GM19438 (cell line): ENCODE results near the gene ZBTB1.
A peak's percentile ranks its signal among the peaks of the same experiment; 100 is the strongest.
"Not testable (repeated sequence)": the region's sequence is repeated elsewhere in the genome, so short reads cannot be mapped to it uniquely, and the experiment has no call there.

Source experiments
- ATAC-seq: cut with Tn5 transposase; IDR thresholded peaks from one replicate; pipeline ENCODE4 v1.9.1; 2021; ENCODE audit warnings: low read depth; ENCODE audit not compliant: unreplicated experiment

ZBTB1 gene

DNA sequence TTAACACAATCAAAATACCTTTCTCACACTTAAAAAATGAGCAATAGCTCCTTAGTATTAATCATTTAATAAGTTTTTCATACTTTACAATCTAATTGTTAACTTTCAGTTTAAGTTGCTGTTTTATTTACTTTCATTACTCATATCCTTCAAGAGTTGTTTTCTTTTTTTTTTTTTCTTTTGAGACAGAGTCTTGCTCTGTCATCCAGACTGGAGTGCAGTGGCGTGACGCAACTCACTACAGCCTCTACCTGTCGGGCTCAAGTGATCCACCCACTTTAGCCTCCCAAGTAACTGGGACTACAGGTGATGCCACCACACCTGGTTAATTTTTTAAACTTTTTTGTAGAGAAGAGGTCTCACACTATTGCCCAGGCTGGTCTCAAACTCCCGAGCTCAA, 16.1 kb downstream of the ZBTB1 start:
- no peak for ATAC-seq

- no peak for ATAC-seq
Measured at GRCh38 chr14:64522591-64523355, 18.2 kb downstream of the ZBTB1 start.

DNA sequence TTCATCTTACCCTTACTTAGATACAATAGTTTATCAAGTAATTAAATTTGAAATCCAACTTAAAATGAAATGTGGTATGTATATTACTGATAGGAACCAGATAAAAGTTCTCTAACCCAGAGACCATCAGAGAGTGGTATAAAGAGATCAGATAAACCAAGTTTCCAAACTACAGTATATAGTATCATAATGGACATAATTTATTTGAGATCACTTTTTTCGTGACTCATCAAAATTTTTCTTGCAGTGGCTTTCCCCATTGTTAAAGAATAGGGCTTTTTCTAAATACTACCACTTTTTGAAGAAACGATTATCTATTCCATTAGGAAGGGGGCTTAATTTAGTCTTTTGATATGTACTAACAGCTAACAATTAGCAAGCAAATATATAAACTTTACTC, 20.8 kb downstream of the ZBTB1 start:
- no peak for ATAC-seq

DNA sequence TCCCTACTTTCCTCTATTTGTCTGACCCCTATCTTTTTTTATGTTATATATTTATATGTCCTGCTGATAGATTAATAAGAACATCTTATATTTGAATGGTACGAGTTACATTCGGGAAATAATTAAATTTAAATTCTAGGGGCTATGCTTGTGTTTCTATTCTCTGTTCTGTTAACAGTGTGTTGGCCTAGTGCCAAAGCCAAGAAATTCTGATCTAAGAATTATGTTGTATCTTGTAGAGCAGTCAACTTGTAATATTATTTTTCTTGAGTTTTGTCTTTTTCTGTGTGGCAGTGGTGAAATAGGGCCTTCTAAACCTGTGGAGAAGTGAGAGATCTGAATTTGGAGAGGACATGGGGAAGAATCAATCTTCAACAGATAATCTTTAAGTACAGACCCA, 27.0 kb downstream of the ZBTB1 start:
- ATAC-seq, result no peak

- no peak for ATAC-seq
Measured at GRCh38 chr14:64536488-64537245, 32.1 kb downstream of the ZBTB1 start.

- peak; percentile 95 for ATAC-seq
Measured at GRCh38 chr14:64540208-64541202, 35.9 kb downstream of the ZBTB1 start, which contains the start of gene HSPA2. TSS of gene HSPA2 (plus strand) at chr14:64540741. CDS start at chr14:64540850, 109 bp downstream.

DNA sequence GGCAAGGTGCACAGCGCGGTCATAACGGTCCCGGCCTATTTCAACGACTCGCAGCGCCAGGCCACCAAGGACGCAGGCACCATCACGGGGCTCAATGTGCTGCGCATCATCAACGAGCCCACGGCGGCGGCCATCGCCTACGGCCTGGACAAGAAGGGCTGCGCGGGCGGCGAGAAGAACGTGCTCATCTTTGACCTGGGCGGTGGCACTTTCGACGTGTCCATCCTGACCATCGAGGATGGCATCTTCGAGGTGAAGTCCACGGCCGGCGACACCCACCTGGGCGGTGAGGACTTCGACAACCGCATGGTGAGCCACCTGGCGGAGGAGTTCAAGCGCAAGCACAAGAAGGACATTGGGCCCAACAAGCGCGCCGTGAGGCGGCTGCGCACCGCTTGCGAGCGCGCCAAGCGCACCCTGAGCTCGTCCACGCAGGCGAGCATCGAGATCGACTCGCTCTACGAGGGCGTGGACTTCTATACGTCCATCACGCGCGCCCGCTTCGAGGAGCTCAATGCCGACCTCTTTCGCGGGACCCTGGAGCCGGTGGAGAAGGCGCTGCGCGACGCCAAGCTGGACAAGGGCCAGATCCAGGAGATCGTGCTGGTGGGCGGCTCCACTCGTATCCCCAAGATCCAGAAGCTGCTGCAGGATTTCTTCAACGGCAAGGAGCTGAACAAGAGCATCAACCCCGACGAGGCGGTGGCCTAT, 36.8 kb downstream of the ZBTB1 start:
- ATAC-seq, result no peak

DNA sequence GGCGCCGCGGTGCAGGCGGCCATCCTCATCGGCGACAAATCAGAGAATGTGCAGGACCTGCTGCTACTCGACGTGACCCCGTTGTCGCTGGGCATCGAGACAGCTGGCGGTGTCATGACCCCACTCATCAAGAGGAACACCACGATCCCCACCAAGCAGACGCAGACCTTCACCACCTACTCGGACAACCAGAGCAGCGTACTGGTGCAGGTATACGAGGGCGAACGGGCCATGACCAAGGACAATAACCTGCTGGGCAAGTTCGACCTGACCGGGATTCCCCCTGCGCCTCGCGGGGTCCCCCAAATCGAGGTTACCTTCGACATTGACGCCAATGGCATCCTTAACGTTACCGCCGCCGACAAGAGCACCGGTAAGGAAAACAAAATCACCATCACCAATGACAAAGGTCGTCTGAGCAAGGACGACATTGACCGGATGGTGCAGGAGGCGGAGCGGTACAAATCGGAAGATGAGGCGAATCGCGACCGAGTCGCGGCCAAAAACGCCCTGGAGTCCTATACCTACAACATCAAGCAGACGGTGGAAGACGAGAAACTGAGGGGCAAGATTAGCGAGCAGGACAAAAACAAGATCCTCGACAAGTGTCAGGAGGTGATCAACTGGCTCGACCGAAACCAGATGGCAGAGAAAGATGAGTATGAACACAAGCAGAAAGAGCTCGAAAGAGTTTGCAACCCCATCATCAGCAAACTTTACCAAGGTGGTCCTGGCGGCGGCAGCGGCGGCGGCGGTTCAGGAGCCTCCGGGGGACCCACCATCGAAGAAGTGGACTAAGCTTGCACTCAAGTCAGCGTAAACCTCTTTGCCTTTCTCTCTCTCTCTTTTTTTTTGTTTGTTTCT, 37.6 kb downstream of the ZBTB1 start:
- ATAC-seq, result no peak

DNA sequence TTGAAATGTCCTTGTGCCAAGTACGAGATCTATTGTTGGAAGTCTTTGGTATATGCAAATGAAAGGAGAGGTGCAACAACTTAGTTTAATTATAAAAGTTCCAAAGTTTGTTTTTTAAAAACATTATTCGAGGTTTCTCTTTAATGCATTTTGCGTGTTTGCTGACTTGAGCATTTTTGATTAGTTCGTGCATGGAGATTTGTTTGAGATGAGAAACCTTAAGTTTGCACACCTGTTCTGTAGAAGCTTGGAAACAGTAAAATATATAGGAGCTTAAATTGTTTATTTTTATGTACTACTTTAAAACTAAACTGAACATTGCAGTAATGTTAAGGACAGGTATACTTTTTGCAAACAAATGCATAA, 38.2 kb downstream of the ZBTB1 start:
- ATAC-seq, result no peak

GRCh38 chr14:64544607-64545312, 40.2 kb downstream of the ZBTB1 start:
- no peak for ATAC-seq

DNA sequence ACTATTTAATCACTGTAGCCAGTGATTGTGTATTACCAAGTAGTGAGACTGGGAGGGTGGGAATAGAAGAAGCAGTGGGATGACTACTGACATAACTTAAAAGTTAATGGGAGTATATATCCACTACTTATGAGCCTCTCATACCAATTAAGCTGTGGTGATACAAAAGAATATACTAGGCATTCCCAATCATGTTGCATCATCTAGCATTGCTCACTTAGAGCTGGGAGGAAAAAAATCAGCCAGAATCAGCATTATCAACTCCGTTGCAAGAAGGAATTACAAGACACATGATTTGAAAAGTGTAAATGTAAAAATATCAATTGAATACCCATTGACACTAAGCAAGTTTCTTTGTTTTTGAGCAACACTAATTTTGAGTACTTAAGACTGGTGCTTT, 44.4 kb downstream of the ZBTB1 start:
- no peak for ATAC-seq

- no peak for ATAC-seq
Measured at GRCh38 chr14:64549791-64550620, 45.4 kb downstream of the ZBTB1 start, which contains the start of gene PPP1R36. TSS of gene PPP1R36 (plus strand) at chr14:64549961. CDS start at chr14:64549998, 37 bp downstream.

DNA sequence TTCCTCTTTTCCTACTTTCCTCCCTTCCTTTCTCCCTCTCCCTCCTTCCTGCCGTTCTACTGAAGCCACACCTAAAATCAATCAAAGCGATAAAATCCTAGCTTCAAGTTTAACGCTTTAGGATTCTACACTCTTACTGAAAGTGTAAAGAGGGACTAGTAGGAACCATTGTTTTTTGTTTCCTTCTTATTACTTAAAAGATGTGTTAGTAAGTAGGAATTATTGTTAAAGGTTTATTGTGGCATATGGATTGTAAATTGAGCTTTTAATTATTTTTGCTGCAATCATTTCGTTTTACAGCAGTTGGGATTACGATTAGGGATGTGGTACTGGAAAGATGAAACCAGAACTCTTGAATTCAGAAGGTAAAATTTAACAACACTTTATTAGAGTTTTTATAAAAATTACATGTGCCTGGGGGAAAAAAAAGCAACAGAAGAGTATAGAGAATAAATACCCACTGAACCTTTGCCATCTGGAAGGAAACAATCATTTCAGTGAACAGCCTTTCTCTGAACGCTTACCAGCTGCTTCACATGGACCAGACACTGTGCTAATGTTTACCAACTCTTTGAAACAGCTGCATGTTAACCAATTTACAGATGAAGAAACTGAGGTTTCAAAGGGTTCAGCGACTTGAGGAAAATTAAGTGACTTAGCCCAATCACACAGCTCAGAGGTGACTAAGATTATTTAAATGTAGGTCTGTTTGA, 46.2 kb downstream of the ZBTB1 start:
- no peak for ATAC-seq

GRCh38 chr14:64554556-64554955, 50.0 kb downstream of the ZBTB1 start:
- ATAC-seq, result no peak

- no peak for ATAC-seq
Measured at GRCh38 chr14:64556526-64556925, 52.0 kb downstream of the ZBTB1 start.

- ATAC-seq, result not testable (repeated sequence)
Measured at GRCh38 chr14:64558216-64558615, 53.6 kb downstream of the ZBTB1 start.

- ATAC-seq, result no peak
Measured at GRCh38 chr14:64561631-64562030, 57.1 kb downstream of the ZBTB1 start.
